Activated CD4-positive, alpha-beta T cell treated with anti-CD3 and anti-CD28 coated beads, Interleukin-2, Interleukin-6, amounts not matched to agents 100 ng/mL and 50 ng/mL, durations not matched to agents 16 hours and 8 hours (primary cell): ENCODE results near the gene TXNRD1.
"Not testable (repeated sequence)": the region's sequence is repeated elsewhere in the genome, so short reads cannot be mapped to it uniquely, and the experiment has no call there.

ENCODE experiments used
- DNase-seq: peaks from one replicate; pipeline ENCODE4 v3.0.0-alpha.2; 2020

Gene TXNRD1

GRCh38 chr12:104243551-104243950 is 28.0 kb downstream of the TXNRD1 start:
- no peak for DNase-seq

GRCh38 chr12:104243971-104244370 is 28.4 kb downstream of the TXNRD1 start:
- no peak for DNase-seq

GRCh38 chr12:104247698-104248097 is 32.1 kb downstream of the TXNRD1 start:
- DNase-seq = no peak

- no peak for DNase-seq
These were observed 32.9 kb downstream of the TXNRD1 start for GRCh38 chr12:104248444-104248843.

DNA sequence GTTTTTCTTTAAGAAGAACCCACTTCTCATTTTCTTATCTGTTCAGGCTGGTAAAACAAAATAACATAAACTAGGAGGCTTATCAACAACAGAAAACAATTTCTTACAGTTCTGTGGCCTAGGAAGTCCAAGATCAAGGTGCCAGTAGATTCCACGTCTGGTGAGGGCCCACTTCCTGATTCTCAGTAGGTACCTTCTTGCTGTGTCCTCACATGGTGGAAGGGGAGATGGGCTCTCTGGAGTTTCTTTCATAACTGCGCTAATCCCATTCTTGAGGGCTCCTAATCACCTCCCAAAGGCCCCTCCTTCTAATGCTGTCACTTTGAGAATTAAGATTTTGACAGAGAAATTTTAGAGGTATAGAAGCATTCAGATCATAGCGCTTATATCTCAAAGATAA is 33.4 kb downstream of the TXNRD1 start:
- no peak for DNase-seq

DNA sequence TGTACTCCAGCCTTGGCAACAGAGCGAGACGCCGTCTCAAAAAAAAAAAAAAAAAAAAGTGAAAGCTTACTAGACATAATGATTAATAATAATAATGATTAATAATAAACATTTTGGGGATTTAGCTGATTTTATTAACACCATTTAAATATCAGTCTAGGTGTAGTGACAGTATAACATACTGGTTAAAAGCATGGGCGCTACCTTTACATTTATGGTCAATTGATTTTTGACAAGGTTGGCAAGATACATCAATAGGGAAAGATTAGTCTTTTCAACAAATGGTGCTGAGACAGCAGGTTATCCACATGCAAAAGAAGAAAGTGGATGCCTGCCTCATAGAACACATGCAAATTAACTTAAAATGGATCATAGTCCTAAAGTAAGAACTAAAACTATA is 34.3 kb downstream of the TXNRD1 start:
- no peak for DNase-seq

DNA sequence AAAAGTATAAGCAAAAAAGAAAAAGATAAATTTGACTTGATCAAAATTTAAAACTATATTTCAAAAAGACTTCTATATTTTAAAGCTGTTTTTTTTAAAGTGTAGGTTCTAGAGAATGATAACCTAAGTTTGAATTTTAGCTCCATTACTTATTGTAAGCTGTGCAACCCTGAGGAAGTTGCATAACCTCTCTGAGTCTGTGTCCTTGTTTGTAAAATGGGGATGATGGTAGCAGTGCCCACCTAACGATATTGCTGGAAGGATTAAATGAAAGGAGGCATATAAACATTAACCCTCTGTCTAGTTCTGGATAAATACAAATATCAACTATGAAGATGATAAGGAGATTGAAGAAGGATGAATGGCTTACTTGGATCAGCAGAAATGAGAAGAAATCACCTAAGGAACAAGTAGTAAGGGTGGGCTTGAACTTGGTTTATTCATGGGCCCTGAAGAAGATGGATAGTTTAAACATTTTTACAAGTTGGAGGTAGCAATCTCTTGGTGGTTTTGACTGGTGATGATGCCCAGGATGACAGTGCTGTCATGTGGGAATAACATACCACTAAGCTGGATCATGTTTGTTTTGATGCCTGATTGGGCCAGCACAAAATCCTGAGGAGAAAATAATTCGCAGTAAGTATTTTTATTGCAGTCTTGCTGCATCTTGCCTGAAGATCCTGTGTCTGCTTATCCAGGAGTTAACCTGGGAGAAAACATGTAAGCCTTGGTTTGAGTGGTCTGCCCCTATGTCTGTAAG is 35.0 kb downstream of the TXNRD1 start:
- DNase-seq = no peak

DNA sequence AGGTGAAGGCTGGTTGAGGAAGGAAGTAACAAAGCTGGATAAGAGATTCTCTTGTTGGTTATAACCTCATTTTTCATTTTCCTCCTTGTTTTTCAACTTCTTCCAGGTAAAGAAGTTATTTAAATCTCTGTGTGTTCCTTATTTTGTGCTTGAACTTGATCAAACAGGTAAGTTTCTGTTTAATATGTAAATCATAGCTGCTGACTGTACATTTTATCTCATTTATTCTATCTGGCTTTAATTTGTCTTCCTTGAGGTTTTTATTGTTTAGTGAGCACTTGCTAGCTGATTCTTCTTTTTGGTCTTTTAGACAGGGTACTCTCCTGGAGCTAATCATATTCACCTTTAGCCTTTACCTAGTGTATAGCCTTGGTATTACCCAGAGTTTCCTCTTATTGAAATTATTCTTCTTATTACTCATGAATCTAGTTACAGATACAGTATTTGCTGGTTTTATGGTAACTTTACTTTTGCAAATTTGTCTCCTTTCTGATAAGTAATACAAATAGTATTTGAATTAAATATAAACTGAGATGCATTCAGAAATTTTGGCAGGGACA is 42.4 kb downstream of the TXNRD1 start:
- DNase-seq = no peak

DNA sequence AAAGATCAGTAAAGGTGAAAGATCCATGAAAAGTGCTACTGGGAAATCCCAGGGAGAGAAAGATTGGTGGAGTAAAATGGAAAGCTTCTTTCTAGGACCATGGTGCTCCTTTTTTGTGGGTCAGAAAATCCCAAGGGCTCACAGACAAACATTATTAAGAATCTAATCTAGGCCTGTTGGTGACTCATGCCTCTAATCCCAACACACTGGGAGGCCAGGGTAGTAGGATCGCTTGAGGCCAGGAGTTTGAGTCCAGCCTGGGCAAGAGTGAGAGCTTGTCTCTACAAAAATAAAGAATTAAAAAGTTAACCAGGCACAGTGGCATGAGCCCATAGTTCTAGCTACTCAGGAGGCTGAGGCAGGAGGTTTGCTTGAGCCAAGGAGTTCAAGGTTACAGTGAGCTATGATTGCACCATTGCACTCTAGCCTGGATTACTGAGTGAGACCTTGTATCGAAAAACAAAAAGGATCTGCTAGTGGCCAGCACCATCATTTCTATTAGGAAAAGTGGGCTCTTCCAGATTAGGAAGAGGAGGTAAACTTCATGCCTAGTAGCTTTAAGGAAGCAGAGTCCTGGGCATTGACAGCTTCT is 43.0 kb downstream of the TXNRD1 start:
- no peak for DNase-seq

- DNase-seq = no peak
These were observed 47.4 kb downstream of the TXNRD1 start for GRCh38 chr12:104263026-104263425.

DNA sequence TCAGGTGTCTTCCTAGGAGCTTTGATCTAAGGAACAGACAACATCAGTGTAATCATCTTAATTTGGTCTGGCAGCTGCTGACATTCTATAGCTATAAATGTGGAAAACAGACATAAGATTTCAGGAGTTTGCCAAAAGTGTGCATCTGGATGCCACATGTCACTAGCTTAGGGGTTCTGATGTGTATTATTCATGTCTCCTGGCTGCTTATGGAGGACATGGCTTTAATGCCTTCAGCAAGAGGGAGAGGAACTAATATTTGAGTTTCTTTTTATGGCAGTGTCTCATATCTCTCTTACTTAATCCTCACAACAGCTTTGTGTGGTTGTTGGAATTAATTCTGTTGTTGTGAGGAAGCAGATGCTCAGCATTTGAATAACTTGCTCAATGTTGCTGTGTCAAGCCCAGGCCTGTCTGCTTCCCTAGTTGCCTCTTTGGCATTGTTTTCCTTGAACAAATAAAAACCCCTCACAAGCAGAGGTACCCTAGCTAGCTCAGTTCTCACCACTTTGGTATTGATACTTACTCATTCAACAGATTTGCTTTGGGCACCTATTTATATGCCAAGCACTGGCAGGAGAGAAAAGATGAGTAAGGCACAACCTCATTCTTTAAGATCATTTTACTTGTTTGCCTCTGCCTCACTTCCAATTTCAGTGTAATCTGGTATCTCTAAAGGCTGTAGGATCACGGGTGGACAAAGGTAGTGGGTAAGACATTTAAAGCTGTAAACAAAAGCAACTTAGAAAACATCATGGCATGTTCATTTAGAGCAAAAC is 48.2 kb downstream of the TXNRD1 start:
- no peak for DNase-seq

GRCh38 chr12:104265436-104265835 is 49.9 kb downstream of the TXNRD1 start:
- not testable (repeated sequence) for DNase-seq

DNA sequence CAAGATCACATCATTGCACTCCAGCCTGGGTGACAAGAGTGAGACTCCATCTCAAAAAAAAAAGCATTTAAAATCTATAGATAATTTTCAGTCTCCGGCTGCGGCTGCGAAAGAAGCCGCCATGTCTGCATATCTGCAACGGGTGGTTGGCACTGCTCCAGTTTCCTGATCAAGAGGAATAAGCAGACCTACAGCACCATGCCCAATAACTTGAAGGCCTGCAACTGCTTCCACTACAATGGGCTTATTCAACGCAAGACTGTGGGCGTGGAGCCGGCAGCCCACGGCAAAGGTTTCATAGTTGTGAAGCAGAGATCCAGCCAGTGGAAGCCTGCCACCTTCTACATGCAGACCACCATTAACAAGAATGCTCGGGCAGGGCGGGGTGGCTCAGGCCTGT is 57.4 kb downstream of the TXNRD1 start:
- no peak for DNase-seq

DNA sequence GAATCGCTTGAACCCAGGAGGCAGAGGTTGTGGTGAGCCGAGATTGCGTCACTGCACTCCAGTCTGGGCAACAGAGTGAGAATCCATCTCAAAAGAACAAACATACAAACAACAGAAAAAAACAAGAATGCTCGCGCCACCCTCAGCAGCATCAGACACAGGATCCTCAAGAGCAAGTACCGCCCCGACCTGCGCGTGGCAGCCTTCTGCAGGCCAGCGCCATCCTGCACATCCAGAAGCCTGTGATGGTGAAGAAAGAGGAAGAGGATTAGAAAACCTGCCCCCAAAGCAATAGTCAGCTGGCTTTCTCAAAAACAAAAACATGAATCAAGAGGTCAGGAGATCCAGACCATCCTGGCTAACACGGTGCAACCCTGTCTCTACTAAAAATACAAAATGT is 57.9 kb downstream of the TXNRD1 start:
- DNase-seq = no peak

DNA sequence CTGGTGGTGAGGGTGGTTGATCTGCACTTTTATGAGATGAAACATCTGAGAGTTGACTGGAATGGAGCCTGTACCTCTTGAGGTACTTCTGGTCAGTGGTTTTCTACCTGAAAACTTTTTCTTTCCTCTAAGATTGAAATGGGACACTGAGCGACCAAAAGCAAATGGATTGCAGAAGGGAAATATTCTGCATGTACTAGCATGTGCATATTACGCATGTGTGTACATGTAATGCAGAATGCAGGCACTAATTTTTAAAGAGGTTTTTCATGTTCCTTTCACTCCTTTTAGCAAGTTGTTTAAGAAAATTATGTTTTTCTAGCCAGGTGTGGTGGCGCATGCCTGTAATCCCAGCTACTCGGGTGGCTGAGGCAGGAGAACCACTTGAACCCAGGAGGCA is 59.2 kb downstream of the TXNRD1 start:
- DNase-seq = no peak

DNA sequence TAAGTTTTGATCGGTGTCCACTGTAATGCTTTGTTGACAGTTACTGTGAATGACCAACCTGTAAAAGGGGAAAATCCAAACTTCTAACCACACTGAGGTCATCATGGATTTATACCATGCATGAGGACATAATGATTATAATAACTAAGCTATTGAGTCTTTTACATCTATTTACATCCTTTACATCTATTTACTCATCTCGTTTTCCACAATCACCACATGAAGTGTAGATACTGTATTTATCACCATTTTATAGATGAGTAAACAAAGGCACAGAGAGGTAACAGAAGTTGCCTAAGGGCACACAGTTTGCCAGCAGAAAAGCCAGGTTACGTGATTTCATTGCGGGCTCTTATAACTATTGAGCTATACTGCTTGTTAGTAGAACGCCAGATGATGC is 60.1 kb downstream of the TXNRD1 start:
- DNase-seq = no peak

DNA sequence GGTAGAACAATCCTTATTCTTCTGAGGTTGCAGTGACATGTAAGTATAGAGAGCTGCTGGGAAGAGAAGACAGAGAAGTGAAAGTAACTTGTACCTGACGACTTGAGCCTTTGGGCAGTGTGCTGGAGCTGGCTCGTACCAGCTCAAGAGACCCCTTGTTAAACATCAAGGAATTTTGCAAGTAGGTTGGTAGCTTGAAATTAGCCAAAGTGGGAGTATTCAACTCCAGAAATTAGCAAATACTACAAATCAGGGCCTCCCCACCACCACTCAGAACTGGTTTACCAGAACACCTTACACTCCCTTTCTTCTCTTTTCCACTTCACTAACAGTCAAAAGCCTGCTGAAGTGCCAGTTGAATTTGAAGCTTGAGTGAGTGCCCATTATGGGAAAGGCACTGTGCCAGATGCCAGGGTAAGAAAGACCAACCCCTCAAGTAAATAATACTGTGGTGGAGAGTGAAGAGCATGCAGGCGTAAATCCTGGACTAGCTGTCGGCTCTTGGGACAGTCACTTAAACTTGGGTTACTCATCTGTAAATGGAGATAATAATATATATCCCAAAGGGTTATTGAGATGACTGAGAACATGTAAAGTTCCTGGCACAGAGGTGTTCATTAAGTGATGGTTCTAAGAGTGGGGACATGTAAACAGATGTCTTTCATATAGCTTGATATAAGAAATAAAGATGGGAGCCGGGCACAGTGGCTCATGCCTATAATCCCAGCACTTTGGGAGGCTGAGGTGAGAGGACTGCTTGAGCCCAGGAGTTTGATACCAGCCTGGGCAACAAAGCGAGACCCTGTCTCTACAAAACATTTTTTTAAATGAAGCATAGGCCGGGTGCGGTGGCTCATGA is 60.9 kb downstream of the TXNRD1 start:
- no peak for DNase-seq

DNA sequence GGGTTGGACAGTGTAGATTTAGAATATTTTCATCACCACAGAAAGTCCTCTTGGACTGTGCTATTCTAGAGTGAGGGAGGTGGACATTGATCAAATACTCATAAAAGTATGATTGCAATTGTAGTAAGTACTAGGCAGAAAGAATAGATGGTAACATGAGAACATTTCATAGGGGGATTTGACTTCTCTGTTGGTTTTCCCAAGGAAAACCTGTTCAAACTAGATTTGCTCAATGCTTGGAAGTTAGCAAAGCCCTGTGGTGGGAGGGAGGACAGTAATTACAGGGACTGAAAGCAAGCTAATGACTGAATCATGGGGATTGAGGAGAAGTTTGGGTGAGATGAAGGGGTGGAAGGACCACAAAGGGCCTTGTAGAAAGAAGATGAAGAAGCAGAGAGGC is 63.6 kb downstream of the TXNRD1 start:
- DNase-seq = no peak

- DNase-seq = no peak
These were observed 64.5 kb downstream of the TXNRD1 start for GRCh38 chr12:104280111-104280510.

GRCh38 chr12:104280717-104281458 is 65.3 kb downstream of the TXNRD1 start:
- DNase-seq = no peak

DNA sequence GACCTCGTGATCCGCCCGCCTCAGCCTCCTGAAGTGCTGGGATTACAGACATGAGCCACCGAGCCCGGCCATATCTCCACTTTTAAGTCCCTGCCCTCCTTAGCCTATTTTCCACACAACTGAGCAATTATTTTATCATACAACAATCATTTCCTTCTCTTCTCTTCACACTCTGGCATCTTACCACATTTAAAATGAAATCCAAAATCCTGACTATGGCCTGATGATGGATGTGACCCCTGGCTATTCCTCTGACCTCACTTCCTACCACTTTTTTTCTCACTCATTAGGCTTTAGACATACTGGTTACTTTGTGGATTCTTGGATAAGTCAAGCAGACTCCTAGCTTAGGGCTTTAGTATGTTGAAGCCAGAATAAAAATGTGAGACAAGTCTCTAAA is 66.1 kb downstream of the TXNRD1 start:
- DNase-seq = no peak

DNA sequence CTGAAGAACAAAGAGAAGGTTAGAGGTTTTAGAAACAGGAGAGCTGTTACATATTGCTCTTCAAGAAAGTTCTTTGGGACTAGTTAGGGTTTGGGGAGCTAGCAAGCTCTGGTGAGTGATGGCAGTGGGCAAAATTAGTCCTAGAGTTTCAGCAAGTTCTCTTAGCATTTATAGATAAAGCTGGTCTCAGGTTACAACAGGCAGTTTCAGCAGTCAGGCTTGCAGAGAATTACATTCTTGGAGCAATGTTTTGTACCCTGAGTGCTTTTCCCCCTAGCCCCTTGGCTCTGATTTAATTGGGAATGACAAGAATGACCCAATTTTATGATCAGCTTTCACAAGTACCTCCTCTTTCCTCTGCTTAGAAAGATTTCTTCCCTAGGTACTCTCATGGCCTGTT is 66.5 kb downstream of the TXNRD1 start:
- no peak for DNase-seq
